ENCODE measurements around the gene TRAPPC6A. TPM values are rescaled to one million over a fixed set of nuclear protein-coding genes. Genes with fewer than 3 reads are reported as not detected.
A peak's percentile ranks its signal among the peaks of the same experiment; 100 is the strongest.

Gene TRAPPC6A
- total RNA-seq, 2 donors from 2014 or later: 56.6 to 79.1 TPM

DNA sequence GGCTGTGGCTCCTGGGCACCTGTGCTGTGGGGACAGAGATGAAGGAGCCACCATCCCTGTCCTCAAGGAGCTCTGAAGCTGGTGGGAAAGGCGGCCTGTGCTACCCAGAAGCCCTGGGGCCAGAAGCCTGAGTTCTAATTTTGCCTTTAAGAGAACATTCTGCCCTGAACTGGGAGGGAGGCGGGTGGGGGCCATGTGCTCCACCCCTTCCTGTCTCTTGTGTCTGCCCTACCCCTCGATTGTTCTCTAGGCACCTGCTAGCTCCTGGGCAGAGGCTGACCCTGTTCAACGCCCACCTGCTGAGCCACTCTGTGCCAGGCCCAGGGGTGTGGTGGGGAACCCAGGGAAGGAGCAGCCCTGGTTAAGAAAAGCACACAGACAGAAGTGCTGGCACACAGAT, 5.9 kb downstream of the TRAPPC6A start:
- H3K27me3 Mint-ChIP-seq (ENCODE audit: insufficient read depth): no peaks in the 10 kb centered on the region
- no peak for TF ChIP-seq CTCF (conservative IDR thresholded peaks at IDR 0.05)
- no peaks in the 10 kb centered on the region for H3K9me3 ChIP-seq (ENCODE audit: control insufficient read depth, low read length)
- 89 to 92% methylated on average over 3 to 4 of the region's 4 CpGs for WGBS, 2 experiments (ENCODE audit: insufficient coverage in 1 of 2, insufficient read length in 1 of 2)
- no peak overlapping the region for H3K27ac Mint-ChIP-seq
- no peaks in the 10 kb centered on the region for H3K27me3 ChIP-seq (ENCODE audit: control insufficient read depth, insufficient read depth, low read length, poor library complexity, severe bottlenecking)
- H3K4me1 ChIP-seq (ENCODE audit: control insufficient read depth, insufficient read depth, low read length): peaks cover 5% of the 10 kb centered on the region
- H3K27ac ChIP-seq (ENCODE audit: low read depth, low read length): no peak overlapping the region
- no peaks in the 10 kb centered on the region for H3K9me3 Mint-ChIP-seq
- no peak overlapping the region for H3K4me3 Mint-ChIP-seq
- H3K4me1 Mint-ChIP-seq: peaks cover 7% of the 10 kb centered on the region
- no peak for DNase-seq
- H3K36me3 Mint-ChIP-seq (ENCODE audit: low read depth): no peaks in the 10 kb centered on the region
- no peak overlapping the region for H3K4me3 ChIP-seq (ENCODE audit: low read length)
- no peaks in the 10 kb centered on the region for H3K36me3 ChIP-seq (ENCODE audit: control insufficient read depth, insufficient read depth, low read length)
- no peak overlapping the region for H3K9ac ChIP-seq (ENCODE audit: extremely low read depth, low read length, poor library complexity, severe bottlenecking)

GRCh38 chr19:45171211-45171623, 6.8 kb downstream of the TRAPPC6A start:
- Histone ChIP-seq H3K9ac (ENCODE audit: extremely low read depth, low read length, poor library complexity, severe bottlenecking) (no peak overlapping the region), H3K36me3 (ENCODE audit: control insufficient read depth, insufficient read depth, low read length) (no peaks in the 10 kb centered on the region), H3K27me3 (ENCODE audit: control insufficient read depth, insufficient read depth, low read length, poor library complexity, severe bottlenecking) (no peaks in the 10 kb centered on the region), H3K4me3 (ENCODE audit: low read length) (no peak overlapping the region), H3K4me1 (ENCODE audit: control insufficient read depth, insufficient read depth, low read length) (peaks cover 5% of the 10 kb centered on the region), H3K27ac (ENCODE audit: low read depth, low read length) (no peak overlapping the region), H3K9me3 (ENCODE audit: control insufficient read depth, low read length) (no peaks in the 10 kb centered on the region)
- Mint-ChIP-seq H3K9me3 (no peaks in the 10 kb centered on the region), H3K27ac (peak overlapping the region; percentile 18), H3K36me3 (ENCODE audit: low read depth) (no peaks in the 10 kb centered on the region), H3K27me3 (ENCODE audit: insufficient read depth) (no peaks in the 10 kb centered on the region), H3K4me1 (peaks cover 8% of the 10 kb centered on the region), H3K4me3 (no peak overlapping the region)
- DNase-seq: peak; percentile 43
- TF ChIP-seq CTCF (conservative IDR thresholded peaks at IDR 0.05): no peak
- 88 to 95% methylated on average over 4 to 7 of the region's 7 CpGs for WGBS, 2 experiments (ENCODE audit: insufficient coverage in 1 of 2, insufficient read length in 1 of 2)

- no peaks in the 10 kb centered on the region for H3K27me3 ChIP-seq (ENCODE audit: control insufficient read depth, insufficient read depth, low read length, poor library complexity, severe bottlenecking)
- DNase-seq: no peak
- H3K27ac ChIP-seq (ENCODE audit: low read depth, low read length): no peak overlapping the region
- no peak overlapping the region for H3K9ac ChIP-seq (ENCODE audit: extremely low read depth, low read length, poor library complexity, severe bottlenecking)
- H3K36me3 ChIP-seq (ENCODE audit: control insufficient read depth, insufficient read depth, low read length): no peaks in the 10 kb centered on the region
- no peak for TF ChIP-seq CTCF (conservative IDR thresholded peaks at IDR 0.05)
- Mint-ChIP-seq H3K9me3 (no peaks in the 10 kb centered on the region), H3K27ac (no peak overlapping the region), H3K4me1 (peaks cover 8% of the 10 kb centered on the region), H3K36me3 (ENCODE audit: low read depth) (no peaks in the 10 kb centered on the region), H3K4me3 (no peak overlapping the region), H3K27me3 (ENCODE audit: insufficient read depth) (no peaks in the 10 kb centered on the region)
- 89 to 90% methylated on average over 17 to 21 of the region's 21 CpGs for WGBS, 2 experiments (ENCODE audit: insufficient coverage in 1 of 2, insufficient read length in 1 of 2)
- no peaks in the 10 kb centered on the region for H3K9me3 ChIP-seq (ENCODE audit: control insufficient read depth, low read length)
- H3K4me1 ChIP-seq (ENCODE audit: control insufficient read depth, insufficient read depth, low read length): peaks cover 5% of the 10 kb centered on the region
- H3K4me3 ChIP-seq (ENCODE audit: low read length): no peak overlapping the region
Measured at GRCh38 chr19:45170146-45171106, 7.6 kb downstream of the TRAPPC6A start.
